Adrenal gland (tissue), 5 donors: Measurements from ENCODE around the gene COX7A2.

Experiments used
- CTCF ChIP-seq, 6 experiments: fragments of 450-650 bp in 4 of 6; fragments of 200-600 bp in 2 of 6; sonication (generic) in 1 of 6; IDR thresholded peaks; 1 replicate in 5 of 6; 2 replicates in 1 of 6; pipeline versions ENCODE4 v1.5.1 to v1.8.0; 2016 to 2021; ENCODE audit warnings: antibody characterized with exemption in 6 of 6, mild to moderate bottlenecking in 2 of 6, moderate library complexity in 1 of 6
- POLR2A ChIP-seq, 2 donors: fragments of 450-650 bp; IDR thresholded peaks; one replicate each; pipeline ENCODE4 v1.6.1; 2017; ENCODE audit warnings: antibody characterized with exemption in 2 of 2, mild to moderate bottlenecking in 2 of 2, moderate library complexity in 1 of 2
- donor health status: DM: no; HTN: no; CAD: no.

- no peak for TF ChIP-seq CTCF (IDR thresholded peaks at IDR 0.05)
- no peak for TF ChIP-seq POLR2A (IDR thresholded peaks at IDR 0.05)
Measured at GRCh38 chr6:75236630-75237029, 7.0 kb downstream of the COX7A2 start.
